NB4 (cell line): ENCODE data around the gene IKBKE.

Experiments used
- DNase-seq: peaks from one replicate; pipeline ENCODE4 v3.0.0; 2010; ENCODE audit warnings: low read depth
- H3K4me3 ChIP-seq: one replicate; pipeline ENCODE4 v1.5.1; 2011; ENCODE audit warnings: mild to moderate bottlenecking, low read depth, low read length, moderate library complexity
- CTCF ChIP-seq: IDR thresholded peaks from one replicate; pipeline ENCODE4 v1.5.1; 2012; ENCODE audit warnings: low read depth, low read length
- MYC ChIP-seq: IDR thresholded peaks from 2 replicates; pipeline ENCODE4 v1.6.1; 2011; ENCODE audit warnings: low read depth, low read length
- POLR2A ChIP-seq: IDR thresholded peaks from 2 replicates; pipeline ENCODE4 v1.6.1; 2011; ENCODE audit warnings: mild to moderate bottlenecking; ENCODE audit not compliant: insufficient read length; ENCODE audit errors: extremely low read depth
- TF ChIP-seq, protein P1 (sequence below): IDR thresholded peaks from 2 replicates; pipeline ENCODE4 v1.6.1; 2011; ENCODE audit warnings: low read depth, low read length

The IKBKE gene

DNA sequence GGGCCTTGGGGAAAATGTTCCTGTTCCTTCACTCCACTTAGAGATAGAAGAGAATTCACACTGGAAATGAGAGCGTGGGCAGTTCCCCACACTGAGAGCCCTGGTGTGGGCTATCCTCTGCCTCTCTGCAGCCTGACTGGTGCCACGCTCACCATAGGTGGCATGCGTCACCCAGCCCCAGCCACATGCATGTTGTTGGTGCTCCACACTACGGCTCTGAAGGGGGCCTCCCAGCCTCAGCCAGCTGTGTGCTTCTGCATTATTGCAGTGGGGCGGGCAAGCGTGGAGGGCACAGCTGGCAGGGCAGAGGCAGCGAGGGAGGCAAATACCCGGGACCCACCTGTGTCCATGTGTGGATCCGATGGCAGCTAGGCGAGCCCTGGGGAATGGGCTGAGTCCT, 22.3 kb downstream of the IKBKE start:
- no peak for TF ChIP-seq POLR2A
- TF ChIP-seq, protein P1, sequence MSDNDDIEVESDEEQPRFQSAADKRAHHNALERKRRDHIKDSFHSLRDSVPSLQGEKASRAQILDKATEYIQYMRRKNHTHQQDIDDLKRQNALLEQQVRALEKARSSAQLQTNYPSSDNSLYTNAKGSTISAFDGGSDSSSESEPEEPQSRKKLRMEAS: no peak
- no peak for TF ChIP-seq CTCF
- no peak for TF ChIP-seq MYC
- no peak overlapping the region for H3K4me3 ChIP-seq
- no peak for DNase-seq

DNA sequence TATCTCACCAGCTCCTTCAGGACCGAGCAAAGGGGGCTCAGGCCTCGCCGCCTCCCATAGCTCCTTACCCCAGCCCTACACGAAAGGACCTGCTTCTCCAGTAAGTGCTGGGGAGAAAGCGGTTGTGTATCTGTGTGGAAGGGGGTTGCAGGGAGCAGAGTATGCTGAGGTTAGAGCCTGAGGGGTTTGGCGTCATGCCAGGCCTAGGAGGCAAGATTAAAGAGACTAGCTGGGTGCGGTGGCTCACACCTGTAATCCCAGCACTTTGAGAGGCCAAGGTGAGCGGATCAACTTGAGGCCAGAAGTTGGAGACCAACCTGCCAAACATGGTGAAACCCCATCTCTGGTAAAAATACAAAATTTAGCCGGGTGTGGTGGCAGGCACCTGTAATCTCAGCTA, 23.0 kb downstream of the IKBKE start:
- no peak overlapping the region for H3K4me3 ChIP-seq
- DNase-seq: no peak

DNA sequence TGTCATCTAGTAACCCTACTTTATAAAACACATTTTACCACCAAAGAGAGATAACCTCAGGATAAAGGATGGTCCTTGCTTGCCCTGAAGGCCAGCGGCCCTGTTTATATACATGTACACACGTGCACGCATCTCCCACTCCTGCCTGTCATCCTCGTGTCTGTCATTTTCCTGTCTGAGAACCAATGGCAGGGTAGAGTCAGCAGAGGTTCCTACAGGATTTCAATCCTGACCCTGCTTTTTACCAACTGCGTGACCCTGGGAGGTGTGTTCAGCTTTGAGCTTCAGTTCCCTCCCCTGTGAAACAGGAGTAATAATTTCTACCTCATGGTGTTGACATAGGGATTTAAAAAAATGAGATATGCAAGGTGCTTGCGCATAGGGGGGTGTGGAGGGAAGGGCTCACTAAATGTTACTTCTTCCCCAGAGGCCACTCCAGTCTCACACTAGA, 24.8 kb downstream of the IKBKE start:
- no peak for DNase-seq
- H3K4me3 ChIP-seq: no peak overlapping the region
- TF ChIP-seq CTCF (no peak), POLR2A (no peak)
- TF ChIP-seq, protein P1: no peak

More for the DNA sequence above, 23.0 kb downstream of the IKBKE start:
- no peak for TF ChIP-seq CTCF
- no peak for TF ChIP-seq POLR2A
- TF ChIP-seq, protein P1: no peak
- no peak for TF ChIP-seq MYC

DNA sequence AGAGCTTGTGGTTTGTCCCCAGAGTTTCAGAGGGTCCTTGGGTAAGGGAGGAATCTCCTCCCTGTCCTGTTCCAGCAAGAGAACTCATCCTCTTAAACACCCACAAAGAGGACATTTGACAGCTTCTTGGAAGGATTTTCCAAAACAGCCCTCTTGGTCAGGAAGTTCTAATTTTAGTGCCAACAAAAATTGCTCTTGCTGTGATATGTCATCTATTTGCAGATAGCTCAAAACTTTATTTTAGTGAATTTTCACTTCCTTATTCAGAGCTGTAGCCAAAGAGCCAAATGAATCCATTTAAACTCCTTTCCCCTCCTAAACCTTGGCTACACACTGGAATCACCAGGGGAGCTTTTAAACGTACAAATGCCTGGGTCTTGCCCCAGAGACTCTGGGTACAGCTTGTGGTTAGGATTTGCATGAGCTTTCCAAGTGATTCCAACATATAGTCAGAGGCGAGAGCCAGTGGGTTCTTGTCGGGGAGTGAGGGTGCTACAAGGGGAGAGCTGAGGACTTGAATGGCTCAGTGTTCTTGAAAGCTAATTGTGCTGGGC, 25.3 kb downstream of the IKBKE start:
- DNase-seq: no peak
- TF ChIP-seq MYC (no peak), CTCF (no peak), POLR2A (no peak)
- TF ChIP-seq, protein P1: no peak

DNA sequence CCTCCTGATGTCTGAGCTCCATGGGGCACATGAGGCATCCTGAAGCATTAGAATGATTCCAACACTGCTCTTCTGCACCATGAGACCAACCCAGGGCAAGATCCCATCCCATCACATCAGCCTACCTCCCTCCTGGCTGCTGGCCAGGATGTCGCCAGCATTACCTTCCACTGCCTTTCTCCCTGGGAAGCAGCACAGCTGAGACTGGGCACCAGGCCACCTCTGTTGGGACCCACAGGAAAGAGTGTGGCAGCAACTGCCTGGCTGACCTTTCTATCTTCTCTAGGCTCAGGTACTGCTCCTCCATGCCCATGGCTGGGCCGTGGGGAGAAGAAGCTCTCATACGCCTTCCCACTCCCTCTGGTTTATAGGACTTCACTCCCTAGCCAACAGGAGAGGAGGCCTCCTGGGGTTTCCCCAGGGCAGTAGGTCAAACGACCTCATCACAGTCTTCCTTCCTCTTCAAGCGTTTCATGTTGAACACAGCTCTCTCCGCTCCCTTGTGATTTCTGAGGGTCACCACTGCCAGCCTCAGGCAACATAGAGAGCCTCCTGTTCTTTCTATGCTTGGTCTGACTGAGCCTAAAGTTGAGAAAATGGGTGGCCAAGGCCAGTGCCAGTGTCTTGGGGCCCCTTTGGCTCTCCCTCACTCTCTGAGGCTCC, 26.0 kb downstream of the IKBKE start:
- H3K4me3 ChIP-seq: no peak overlapping the region
- TF ChIP-seq CTCF: no peak
- no peak for TF ChIP-seq POLR2A
- TF ChIP-seq, protein P1: no peak
- no peak for TF ChIP-seq MYC

More for the DNA sequence above, 25.3 kb downstream of the IKBKE start:
- no peak overlapping the region for H3K4me3 ChIP-seq

More for the DNA sequence above, 26.0 kb downstream of the IKBKE start:
- peak; percentile 62 for DNase-seq
